HG03575 (cell line): ENCODE data around the gene MEIOC.
"Not testable (repeated sequence)": the region's sequence is repeated elsewhere in the genome, so short reads cannot be mapped to it uniquely, and the experiment has no call there.

Experiments
- ATAC-seq: cut with Tn5 transposase; IDR thresholded peaks from one replicate; pipeline ENCODE4 v1.9.1; 2021; ENCODE audit not compliant: unreplicated experiment, insufficient number of reproducible peaks, low FRiP score; ENCODE audit errors: extremely low read depth

MEIOC gene

GRCh38 chr17:44645341-44645740 is 10.9 kb upstream of the MEIOC start:
- no peak for ATAC-seq

GRCh38 chr17:44646280-44646679 is 10.0 kb upstream of the MEIOC start:
- no peak for ATAC-seq

DNA sequence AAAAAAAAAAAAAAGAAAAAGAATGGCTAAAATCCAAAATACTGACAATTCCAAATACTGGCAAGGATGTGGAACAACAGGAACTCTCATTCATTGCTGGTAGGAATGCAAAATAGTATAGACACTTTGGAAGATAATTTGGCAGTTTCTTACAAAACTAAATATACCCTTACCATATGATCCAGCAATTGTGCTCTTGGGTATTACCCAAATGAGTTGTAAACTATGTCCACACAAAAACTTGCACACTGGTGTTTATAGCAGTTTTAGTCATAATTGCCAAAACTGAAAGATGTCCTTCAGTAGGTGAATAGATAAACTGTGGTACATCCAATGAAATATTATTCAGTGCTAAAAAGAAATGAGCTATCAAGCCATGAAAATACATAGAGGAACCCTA is 8.5 kb upstream of the MEIOC start:
- ATAC-seq: no peak

GRCh38 chr17:44648963-44649362 is 7.3 kb upstream of the MEIOC start:
- no peak for ATAC-seq

GRCh38 chr17:44651228-44651627 is 5.0 kb upstream of the MEIOC start:
- ATAC-seq: no peak

GRCh38 chr17:44652727-44653126 is 3.5 kb upstream of the MEIOC start:
- ATAC-seq: no peak

GRCh38 chr17:44653384-44653783 is 2.9 kb upstream of the MEIOC start:
- ATAC-seq: no peak

GRCh38 chr17:44653954-44654353 is 2.3 kb upstream of the MEIOC start:
- ATAC-seq: no peak

GRCh38 chr17:44661835-44662234 is 5.6 kb downstream of the MEIOC start:
- no peak for ATAC-seq

DNA sequence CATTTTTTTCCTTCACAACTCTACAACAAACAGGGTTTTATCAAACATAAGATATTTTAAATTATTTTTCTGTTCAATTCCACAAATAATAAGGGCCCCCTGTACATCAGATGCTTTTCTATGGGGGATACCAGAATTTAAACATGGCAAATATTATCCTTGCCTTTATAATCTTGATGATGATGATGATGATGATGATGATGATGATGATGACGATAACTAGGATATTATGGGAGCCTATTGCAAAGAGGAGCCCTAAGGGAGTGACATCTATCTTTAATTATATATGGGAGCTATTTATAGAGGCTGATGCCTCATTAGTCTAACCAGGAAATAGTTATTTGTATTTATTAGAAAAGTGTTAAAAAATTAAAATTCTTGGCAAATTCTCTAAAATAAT is 6.8 kb downstream of the MEIOC start:
- ATAC-seq: no peak

DNA sequence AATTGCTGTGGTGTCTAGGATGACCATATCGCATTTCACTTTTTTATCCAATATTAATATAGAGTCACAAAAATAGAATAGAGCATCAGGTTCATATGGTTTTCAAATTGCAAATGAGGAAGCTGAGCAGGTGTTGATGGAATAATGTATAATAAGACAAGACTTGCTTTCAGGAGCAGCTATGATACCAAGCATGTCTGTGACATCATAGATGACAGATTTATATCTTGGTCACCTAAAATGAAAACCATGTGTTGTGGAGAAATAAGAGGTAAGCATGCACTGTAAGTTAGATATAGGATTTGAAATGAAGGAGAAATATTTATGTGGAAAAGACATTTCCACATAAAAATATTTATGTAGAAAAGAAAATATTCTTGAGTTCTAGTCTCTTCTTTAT is 8.6 kb downstream of the MEIOC start:
- ATAC-seq: no peak

GRCh38 chr17:44666006-44666405 is 9.7 kb downstream of the MEIOC start:
- ATAC-seq: no peak

DNA sequence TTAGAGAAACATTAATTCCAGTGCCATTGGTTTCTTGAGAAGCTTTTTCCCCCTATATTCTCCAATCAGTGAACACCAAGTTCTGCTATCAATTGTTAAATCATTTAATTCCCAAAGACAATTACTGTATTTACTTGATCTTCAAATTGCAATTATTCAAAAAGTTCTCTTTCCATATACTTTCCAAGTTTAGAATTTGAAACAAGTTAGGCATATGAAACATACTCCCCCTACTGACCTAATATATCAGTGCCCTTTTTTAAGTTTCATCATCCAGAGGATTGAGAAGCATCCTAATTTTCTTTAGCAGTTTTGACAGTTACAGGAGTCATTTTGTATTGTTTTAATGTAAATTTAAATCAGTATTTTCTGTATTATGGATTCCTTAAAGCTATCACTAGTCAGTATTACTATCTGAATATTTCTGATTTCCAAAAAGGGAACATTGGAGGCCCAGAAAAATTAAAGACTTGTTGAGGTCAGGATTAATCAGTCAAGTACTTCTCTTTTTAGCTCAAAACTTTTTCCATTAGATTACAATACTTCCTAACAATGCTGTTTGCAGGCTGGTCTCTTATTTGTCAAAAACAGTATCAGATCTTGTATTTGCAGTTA is 16.3 kb downstream of the MEIOC start:
- ATAC-seq: no peak

GRCh38 chr17:44673893-44674292 is 17.6 kb downstream of the MEIOC start:
- no peak for ATAC-seq

DNA sequence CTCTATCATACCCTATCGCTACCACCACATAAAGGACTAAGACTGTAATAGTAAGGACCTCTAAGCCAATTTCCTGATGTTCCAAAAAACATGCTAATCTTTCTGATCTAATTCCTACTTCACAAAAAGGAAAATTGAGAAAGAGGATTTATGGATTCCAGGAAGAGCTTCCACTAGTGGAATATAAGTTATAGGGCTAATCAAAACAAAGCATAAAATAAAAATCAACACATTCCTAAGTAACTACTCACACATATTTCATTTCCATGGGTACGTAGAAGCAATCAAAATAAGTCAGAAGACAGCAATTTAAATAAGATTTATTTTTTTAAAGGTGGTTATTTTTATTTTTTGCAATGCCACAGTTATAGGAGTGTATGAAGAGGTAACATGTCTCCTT is 20.9 kb downstream of the MEIOC start:
- no peak for ATAC-seq

- ATAC-seq: not testable (repeated sequence)
Measured at GRCh38 chr17:44683303-44683702, 27.0 kb downstream of the MEIOC start.

GRCh38 chr17:44687756-44688155 is 31.5 kb downstream of the MEIOC start:
- no peak for ATAC-seq

- ATAC-seq: no peak
Measured at GRCh38 chr17:44688200-44688599, 31.9 kb downstream of the MEIOC start.

GRCh38 chr17:44688675-44689476 is 32.6 kb downstream of the MEIOC start:
- ATAC-seq: no peak

DNA sequence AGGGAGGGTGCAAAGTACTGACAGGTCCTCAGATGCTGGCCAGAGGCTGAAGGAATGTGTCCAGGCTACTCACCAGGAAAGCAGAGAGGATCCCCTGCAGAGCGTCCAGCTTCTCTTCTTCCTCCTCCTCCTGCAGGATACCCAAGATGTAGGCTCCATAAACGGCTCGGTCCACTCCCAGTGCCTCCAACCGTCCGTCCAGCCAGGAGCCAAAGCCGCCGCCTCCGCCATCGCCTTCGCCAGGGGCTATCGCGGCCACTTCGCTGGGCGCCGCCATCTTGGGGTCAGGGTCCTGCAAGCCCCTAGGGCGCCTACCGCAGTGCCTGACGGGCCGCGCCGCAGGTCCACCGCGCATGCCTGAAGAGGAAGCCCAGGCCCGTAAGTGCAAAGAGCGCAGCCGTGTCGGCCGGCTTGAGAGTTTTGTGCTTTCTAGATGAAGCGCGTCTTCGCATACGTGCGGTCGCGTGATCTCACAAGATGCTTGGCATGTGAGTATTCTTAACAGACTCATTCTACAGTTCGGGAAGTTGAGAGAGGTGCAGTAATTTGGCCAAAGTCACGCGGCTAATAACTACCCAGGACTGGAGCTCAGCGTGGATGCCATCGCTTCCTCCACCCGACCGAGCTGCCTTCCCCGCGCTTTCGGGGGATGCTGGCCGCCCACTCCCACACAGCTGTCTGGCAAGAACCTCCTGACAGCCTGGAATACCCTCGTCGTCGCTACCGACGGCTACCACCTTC is 33.4 kb downstream of the MEIOC start, which contains the start of gene CCDC43:
CCDC43 (minus strand) TSS at position 300 of the 741 bp plus-strand sequence; CDS start at position 277, 23 bp downstream.
- ATAC-seq: no peak
